ENCODE measurements around the gene PLXNB1.

GRCh38 chr3:48418140-48418539 is 11.7 kb downstream of the PLXNB1 start:
- TF ChIP-seq TP53 (CRISPR knock-in tag; IDR thresholded peaks at IDR 0.05) = no peak
- TF ChIP-seq, protein P1, sequence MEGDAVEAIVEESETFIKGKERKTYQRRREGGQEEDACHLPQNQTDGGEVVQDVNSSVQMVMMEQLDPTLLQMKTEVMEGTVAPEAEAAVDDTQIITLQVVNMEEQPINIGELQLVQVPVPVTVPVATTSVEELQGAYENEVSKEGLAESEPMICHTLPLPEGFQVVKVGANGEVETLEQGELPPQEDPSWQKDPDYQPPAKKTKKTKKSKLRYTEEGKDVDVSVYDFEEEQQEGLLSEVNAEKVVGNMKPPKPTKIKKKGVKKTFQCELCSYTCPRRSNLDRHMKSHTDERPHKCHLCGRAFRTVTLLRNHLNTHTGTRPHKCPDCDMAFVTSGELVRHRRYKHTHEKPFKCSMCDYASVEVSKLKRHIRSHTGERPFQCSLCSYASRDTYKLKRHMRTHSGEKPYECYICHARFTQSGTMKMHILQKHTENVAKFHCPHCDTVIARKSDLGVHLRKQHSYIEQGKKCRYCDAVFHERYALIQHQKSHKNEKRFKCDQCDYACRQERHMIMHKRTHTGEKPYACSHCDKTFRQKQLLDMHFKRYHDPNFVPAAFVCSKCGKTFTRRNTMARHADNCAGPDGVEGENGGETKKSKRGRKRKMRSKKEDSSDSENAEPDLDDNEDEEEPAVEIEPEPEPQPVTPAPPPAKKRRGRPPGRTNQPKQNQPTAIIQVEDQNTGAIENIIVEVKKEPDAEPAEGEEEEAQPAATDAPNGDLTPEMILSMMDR (IDR thresholded peaks at IDR 0.05) = no peak
- TF ChIP-seq POLR2A (IDR thresholded peaks at IDR 0.05; ENCODE audit: low read length) = no peak
- TF ChIP-seq SREBF2 (IDR thresholded peaks at IDR 0.05) = no peak
- TF ChIP-seq GATA3 (IDR thresholded peaks at IDR 0.05; ENCODE audit: borderline replicate concordance) = no peak
- no peak for TF ChIP-seq POLR2AphosphoS2 (conservative IDR thresholded peaks at IDR 0.05; ENCODE audit: low read length)
- no peak for TF ChIP-seq RAD21 (conservative IDR thresholded peaks at IDR 0.05 in 1 of 2, IDR thresholded peaks at IDR 0.05 in 1 of 2)
- TF ChIP-seq FOXS1 (CRISPR knock-in tag; IDR thresholded peaks at IDR 0.05) = no peak

Measured in A549 (cell line).